ENCODE results near the gene PACSIN1.

GRCh38 chr6:34581561-34581920 is 115.7 kb downstream of the PACSIN1 start:
- TF ChIP-seq CTCF (IDR thresholded peaks at IDR 0.05) (no peak), POLR2AphosphoS5 (IDR thresholded peaks at IDR 0.05) (no peak)

Data from breast epithelium (tissue), 3 donors.